ENCODE data around the gene SHISAL2B.

DNA sequence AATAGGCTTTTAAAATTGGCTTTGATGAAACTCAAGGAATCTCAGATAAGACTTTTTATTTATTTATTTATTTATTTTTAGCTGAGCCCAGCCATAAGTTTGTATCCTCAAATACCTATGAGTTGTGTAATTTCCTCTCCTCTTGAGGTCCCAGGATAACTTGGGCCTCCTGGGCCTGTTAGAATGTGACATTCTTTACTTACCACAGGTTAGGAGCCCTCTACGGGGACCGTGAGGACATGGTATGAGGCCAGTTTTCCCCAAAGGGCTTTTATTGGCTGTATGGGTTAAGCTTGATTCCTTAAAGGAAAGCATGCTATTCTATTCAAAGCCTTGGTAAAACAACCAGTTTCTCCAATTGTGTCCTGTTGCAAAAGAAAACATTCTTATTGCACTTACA is 16.9 kb downstream of the SHISAL2B start:
- TF ChIP-seq, protein P1, sequence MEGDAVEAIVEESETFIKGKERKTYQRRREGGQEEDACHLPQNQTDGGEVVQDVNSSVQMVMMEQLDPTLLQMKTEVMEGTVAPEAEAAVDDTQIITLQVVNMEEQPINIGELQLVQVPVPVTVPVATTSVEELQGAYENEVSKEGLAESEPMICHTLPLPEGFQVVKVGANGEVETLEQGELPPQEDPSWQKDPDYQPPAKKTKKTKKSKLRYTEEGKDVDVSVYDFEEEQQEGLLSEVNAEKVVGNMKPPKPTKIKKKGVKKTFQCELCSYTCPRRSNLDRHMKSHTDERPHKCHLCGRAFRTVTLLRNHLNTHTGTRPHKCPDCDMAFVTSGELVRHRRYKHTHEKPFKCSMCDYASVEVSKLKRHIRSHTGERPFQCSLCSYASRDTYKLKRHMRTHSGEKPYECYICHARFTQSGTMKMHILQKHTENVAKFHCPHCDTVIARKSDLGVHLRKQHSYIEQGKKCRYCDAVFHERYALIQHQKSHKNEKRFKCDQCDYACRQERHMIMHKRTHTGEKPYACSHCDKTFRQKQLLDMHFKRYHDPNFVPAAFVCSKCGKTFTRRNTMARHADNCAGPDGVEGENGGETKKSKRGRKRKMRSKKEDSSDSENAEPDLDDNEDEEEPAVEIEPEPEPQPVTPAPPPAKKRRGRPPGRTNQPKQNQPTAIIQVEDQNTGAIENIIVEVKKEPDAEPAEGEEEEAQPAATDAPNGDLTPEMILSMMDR (IDR thresholded peaks at IDR 0.05), result no peak
- TF ChIP-seq POLR2A (IDR thresholded peaks at IDR 0.05) (no peak), POLR2AphosphoS5 (IDR thresholded peaks at IDR 0.05) (no peak), EP300 (IDR thresholded peaks at IDR 0.05; ENCODE audit: low read depth) (no peak)
